ENCODE results near the gene MEF2A. TPM values are rescaled to one million over a fixed set of nuclear protein-coding genes. Genes with fewer than 3 reads are reported as not detected.

The MEF2A gene
- total RNA-seq, 4 donors from 2014 or later: 16.9 to 47.5 (median 24.3) TPM

DNA sequence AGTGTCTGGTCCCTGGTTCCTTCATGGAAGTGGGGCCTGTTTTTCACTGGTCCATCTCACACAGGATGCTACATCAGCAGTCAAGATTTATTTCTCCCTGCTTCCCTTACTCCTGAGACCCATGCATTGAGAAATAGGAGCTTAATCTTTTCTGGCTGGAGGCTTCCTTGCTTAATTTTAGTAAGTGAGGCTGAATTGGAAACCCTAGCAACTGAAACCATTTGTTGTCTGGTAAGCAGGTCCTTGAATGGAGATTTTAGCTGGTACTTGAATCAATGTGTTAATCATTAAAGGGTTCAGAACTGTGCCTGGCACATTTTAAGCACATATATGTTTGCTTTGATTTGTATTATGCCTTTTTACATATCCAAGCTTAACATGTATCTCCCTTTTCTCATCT is 20.2 kb upstream of the MEF2A start:
- DNase-seq: no peak

DNA sequence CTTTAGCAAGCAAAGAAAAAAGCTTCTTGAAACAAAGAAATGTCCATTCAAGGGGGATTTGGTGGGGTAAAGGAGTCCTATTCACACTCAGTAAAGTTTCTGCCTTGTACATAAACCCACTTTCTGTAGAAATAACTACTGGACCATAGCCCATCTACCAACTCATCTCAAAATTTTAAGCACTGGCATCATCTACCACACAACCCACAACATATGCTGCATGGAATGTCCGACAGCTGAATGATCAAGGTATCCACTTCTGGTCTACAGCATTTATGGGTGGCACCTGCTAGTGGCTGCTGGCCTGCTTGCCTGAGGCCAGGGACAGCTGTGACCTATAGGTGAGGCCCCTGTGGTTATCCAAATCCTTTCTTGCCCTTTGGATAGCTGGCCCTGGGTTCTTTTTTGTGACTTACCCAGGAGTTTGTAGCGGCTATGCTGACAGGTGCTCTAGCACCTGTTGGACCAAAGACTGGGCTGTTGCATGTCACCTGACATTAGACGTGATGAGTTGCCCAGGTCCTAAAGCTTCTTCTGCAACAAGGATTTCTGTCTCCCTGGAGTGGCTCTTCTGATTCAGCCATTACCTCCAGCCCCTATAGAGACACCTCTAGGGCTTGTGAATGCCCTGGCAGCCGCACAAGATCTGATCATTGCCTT is 19.2 kb upstream of the MEF2A start:
- intact Hi-C loops (cut with DNase I): no loop called here
- no peak for DNase-seq
- no peak for TF ChIP-seq POLR2A (IDR thresholded peaks at IDR 0.05)
- TF ChIP-seq, protein P1, sequence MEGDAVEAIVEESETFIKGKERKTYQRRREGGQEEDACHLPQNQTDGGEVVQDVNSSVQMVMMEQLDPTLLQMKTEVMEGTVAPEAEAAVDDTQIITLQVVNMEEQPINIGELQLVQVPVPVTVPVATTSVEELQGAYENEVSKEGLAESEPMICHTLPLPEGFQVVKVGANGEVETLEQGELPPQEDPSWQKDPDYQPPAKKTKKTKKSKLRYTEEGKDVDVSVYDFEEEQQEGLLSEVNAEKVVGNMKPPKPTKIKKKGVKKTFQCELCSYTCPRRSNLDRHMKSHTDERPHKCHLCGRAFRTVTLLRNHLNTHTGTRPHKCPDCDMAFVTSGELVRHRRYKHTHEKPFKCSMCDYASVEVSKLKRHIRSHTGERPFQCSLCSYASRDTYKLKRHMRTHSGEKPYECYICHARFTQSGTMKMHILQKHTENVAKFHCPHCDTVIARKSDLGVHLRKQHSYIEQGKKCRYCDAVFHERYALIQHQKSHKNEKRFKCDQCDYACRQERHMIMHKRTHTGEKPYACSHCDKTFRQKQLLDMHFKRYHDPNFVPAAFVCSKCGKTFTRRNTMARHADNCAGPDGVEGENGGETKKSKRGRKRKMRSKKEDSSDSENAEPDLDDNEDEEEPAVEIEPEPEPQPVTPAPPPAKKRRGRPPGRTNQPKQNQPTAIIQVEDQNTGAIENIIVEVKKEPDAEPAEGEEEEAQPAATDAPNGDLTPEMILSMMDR (IDR thresholded peaks at IDR 0.05): no peak
- Histone ChIP-seq H3K4me3 (no peak overlapping the region), H3K27ac (no peak overlapping the region), H3K4me1 (no peaks in the 10 kb centered on the region), H3K27me3 (no peaks in the 10 kb centered on the region), H3K36me3 (no peaks in the 10 kb centered on the region), H3K9me3 (no peaks in the 10 kb centered on the region)
- 77 to 89% methylated on average over 3 of the region's 4 CpGs for WGBS, 2 donors

More for the DNA sequence above, 20.2 kb upstream of the MEF2A start:
- no peak overlapping the region for H3K27ac ChIP-seq
- no peaks in the 10 kb centered on the region for H3K27me3 ChIP-seq
- H3K4me1 ChIP-seq: no peaks in the 10 kb centered on the region
- no peaks in the 10 kb centered on the region for H3K9me3 ChIP-seq
- H3K36me3 ChIP-seq: no peaks in the 10 kb centered on the region
- no peak for TF ChIP-seq POLR2A (IDR thresholded peaks at IDR 0.05)
- TF ChIP-seq, protein P1 (IDR thresholded peaks at IDR 0.05): no peak
- intact Hi-C loops (cut with DNase I): no loop called here
- no peak overlapping the region for H3K4me3 ChIP-seq

DNA sequence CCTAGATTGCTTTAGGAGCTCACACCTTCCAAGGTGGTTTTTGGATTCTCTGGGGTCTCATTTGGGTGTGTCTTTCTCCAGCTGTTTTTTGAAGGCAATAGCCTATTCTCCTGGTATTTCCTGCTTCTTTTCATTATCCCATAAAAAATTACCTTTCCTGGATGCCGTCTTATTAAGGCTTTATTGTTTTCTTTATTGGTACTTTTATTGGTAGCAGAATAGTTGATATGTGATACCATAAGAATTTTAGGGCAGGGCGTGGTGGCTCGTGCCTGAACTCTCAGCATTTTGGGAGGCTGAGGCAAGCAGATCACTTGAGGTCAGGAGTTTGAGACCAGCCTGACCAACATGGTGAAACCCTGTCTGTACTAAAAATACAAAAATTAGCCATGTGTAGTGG is 18.3 kb upstream of the MEF2A start:
- 87 to 92% methylated on average over 3 of the region's 3 CpGs for WGBS, 2 donors
- no peak for TF ChIP-seq POLR2A (IDR thresholded peaks at IDR 0.05)
- TF ChIP-seq, protein P1 (IDR thresholded peaks at IDR 0.05): no peak
- no peaks in the 10 kb centered on the region for H3K36me3 ChIP-seq
- H3K4me1 ChIP-seq: no peaks in the 10 kb centered on the region
- no peak overlapping the region for H3K4me3 ChIP-seq
- H3K27ac ChIP-seq: no peak overlapping the region
- no peaks in the 10 kb centered on the region for H3K27me3 ChIP-seq
- intact Hi-C loops (cut with DNase I): no loop called here
- H3K9me3 ChIP-seq: no peaks in the 10 kb centered on the region
- DNase-seq: no peak

DNA sequence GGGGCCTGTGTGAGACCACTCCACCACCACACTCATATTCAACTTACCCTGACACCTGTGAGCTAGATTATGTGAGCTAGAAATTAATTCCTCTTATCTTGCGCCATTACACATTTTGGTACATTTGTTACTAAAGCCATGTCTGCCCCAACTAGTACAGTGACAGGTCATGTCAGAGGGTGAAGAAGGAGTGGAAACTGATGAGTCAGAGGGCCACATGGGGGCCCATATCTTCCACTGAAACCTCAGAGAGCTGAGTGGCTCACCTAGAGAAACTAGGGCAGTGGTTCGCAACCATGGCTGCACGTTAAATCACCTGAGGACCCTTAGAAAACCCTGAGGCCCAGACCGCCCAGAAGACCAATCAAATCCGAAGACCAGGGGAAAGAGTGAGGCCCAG is 15.7 kb upstream of the MEF2A start:
- H3K27me3 ChIP-seq: no peaks in the 10 kb centered on the region
- no peak overlapping the region for H3K4me3 ChIP-seq
- TF ChIP-seq POLR2A (IDR thresholded peaks at IDR 0.05): no peak
- TF ChIP-seq, protein P1 (IDR thresholded peaks at IDR 0.05): no peak
- H3K4me1 ChIP-seq: peaks cover 0 to 7% (median 0%) of the 10 kb centered on the region in 3 donors
- intact Hi-C loops (cut with DNase I): no loop called here
- 79 to 92% methylated on average over 5 of the region's 5 CpGs for WGBS, 2 donors
- no peak for DNase-seq
- H3K27ac ChIP-seq: no peak overlapping the region
- no peaks in the 10 kb centered on the region for H3K9me3 ChIP-seq
- H3K36me3 ChIP-seq: no peaks in the 10 kb centered on the region

DNA sequence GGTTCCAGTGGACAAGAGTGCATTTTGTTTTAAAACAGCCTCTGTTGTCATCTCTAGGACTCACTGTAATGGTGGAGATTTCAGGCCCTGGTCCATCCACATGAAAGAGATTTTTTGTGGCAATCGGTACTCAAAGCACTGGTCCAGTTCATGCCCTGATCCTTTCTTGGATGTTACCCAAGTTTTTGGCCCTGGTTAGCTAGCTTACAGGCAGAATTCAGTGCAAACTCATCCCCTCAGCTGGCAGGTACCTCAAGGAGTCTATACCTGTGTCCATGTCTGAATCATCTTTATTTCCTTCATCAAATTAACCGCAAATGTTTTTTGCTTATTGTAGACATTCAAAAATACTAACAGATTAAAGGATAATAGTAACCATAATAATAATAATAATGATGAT is 13.7 kb upstream of the MEF2A start:
- H3K36me3 ChIP-seq: no peaks in the 10 kb centered on the region
- 89 to 95% methylated on average over 2 of the region's 2 CpGs for WGBS, 2 donors
- no peak for TF ChIP-seq POLR2A (IDR thresholded peaks at IDR 0.05)
- TF ChIP-seq, protein P1 (IDR thresholded peaks at IDR 0.05): no peak
- H3K4me3 ChIP-seq: no peak overlapping the region
- no peaks in the 10 kb centered on the region for H3K27me3 ChIP-seq
- no peak for DNase-seq
- H3K27ac ChIP-seq: no peak overlapping the region
- H3K9me3 ChIP-seq: no peaks in the 10 kb centered on the region
- peaks cover 0 to 7% (median 0%) of the 10 kb centered on the region in 3 donors for H3K4me1 ChIP-seq
- intact Hi-C loops (cut with DNase I): no loop called here
